ENCODE measurements around the gene FAIM2.

FAIM2 gene

DNA sequence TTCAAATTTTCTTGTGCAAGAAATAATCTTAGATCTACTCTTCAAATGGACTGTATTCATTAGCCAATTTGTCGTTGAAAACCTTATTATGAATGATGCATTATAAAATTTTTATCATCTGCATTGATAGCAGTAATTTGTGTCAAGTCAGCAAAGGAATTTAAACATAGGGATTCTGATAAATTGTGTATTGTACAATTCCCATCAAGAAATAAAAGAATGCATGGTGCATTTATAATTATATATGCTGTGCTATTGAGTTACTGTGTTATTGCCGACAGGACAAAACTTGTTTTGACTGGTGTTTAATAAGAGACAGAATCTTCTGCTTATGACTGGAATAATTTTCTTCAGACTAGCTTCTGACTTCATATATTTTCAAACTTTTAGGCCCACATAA, 57.7 kb downstream of the FAIM2 start:
- no peak overlapping the region for H3K27ac ChIP-seq
- TF ChIP-seq, protein P1, sequence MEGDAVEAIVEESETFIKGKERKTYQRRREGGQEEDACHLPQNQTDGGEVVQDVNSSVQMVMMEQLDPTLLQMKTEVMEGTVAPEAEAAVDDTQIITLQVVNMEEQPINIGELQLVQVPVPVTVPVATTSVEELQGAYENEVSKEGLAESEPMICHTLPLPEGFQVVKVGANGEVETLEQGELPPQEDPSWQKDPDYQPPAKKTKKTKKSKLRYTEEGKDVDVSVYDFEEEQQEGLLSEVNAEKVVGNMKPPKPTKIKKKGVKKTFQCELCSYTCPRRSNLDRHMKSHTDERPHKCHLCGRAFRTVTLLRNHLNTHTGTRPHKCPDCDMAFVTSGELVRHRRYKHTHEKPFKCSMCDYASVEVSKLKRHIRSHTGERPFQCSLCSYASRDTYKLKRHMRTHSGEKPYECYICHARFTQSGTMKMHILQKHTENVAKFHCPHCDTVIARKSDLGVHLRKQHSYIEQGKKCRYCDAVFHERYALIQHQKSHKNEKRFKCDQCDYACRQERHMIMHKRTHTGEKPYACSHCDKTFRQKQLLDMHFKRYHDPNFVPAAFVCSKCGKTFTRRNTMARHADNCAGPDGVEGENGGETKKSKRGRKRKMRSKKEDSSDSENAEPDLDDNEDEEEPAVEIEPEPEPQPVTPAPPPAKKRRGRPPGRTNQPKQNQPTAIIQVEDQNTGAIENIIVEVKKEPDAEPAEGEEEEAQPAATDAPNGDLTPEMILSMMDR (IDR thresholded peaks at IDR 0.05): no peak

DNA sequence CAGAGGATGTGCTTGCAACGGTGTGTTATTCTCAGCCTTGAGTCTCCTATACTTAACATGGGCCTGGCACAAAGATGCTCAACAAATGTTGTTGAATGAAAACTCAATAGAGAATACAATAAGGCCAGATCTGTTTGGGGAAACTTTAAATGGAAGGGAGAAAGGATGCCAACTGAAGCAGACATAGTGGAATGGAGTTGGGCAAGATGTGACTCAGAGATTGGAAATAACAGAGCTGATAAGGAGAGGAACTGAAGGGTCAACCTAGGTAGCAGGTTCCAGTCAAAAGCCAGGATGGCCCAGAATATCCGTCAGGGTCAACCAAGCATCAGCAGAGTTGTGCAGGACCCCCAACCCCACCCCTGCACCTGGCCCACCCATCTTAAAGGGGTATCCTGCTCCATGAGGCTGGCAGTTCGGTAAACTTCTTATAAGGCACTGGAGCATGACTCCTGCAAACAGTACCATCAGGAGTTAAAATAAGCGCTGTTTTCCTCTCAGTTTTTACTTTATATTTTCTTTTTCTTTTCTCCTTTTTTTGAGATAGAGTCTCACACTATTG, 59.7 kb downstream of the FAIM2 start:
- peak overlapping the region; percentile 97 for H3K27ac ChIP-seq

DNA sequence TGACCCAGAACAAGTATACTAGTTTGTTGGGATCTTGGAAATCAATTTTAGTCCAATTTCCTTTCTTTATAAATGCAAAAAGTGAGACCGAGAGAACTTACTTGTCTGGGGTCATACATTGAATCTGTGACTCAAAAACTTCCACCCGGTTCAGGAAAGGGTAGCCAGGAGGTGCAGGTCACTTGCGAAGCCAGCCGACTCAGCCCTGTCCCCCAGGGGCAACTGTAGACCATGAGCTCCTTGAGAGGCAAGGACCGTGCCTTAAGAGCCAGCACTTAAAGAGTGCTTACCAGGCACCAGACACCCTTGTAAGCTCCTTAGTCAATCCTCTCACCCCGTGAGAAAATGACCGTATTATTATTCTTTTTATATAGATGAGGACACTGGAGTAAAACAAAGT, 60.3 kb downstream of the FAIM2 start:
- peak overlapping the region; percentile 97 for H3K27ac ChIP-seq
- TF ChIP-seq ZFX (IDR thresholded peaks at IDR 0.05; ENCODE audit: borderline replicate concordance): no peak
- TF ChIP-seq, protein P1 (IDR thresholded peaks at IDR 0.05): no peak

More for the DNA sequence above, 59.7 kb downstream of the FAIM2 start:
- TF ChIP-seq, protein P1 (IDR thresholded peaks at IDR 0.05): no peak
- no peak for TF ChIP-seq ZFX (IDR thresholded peaks at IDR 0.05; ENCODE audit: borderline replicate concordance)

DNA sequence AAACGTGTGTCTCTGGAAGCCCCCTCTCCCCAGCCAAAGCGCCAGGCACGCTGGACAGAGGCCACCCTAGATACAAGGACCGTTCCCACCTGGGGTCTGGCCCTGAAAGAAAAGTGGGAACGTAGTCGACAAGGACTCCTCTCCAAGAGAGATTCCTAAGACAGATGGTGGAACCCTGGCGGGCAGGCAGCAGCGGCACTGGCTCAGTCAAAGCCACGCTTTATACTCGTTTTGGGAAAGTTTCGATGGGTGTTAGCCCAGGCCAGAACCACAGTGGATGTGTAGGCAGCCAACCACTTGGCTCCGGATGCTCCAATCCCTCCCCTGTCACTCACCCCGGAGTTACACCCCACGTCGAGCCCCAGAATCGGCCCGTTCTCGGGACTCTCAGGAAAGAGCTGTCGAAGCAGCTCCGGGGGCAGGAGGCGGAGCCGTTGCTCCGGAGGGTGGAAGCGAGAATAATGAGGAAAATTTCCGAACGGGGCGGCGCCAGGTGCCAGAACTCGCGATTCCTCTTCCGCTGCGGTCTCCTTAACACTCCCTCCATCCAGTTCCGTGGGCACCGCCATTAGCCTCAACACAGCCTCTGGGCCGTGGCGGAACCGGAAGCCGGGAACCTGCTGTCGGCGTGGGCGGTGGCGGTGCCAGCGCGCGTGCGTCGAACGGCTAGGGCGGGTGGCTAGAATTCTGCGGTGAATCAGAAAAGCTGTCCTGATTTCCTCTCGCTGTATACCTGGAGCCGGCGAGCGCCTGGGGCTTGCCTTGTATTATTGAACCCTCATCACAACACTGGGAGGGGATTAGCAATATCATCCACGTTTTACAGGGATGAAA, 61.0 kb downstream of the FAIM2 start, which contains the start of gene BCDIN3D:
TSS of gene BCDIN3D (minus strand) at position 588 of the 834 bp plus-strand sequence. CDS start at position 569, 19 bp downstream.
- no peak for TF ChIP-seq ZFX (IDR thresholded peaks at IDR 0.05; ENCODE audit: borderline replicate concordance)
- TF ChIP-seq, protein P1 (IDR thresholded peaks at IDR 0.05): no peak
- peak within 1 kb of the TSS; percentile 97 for H3K27ac ChIP-seq

DNA sequence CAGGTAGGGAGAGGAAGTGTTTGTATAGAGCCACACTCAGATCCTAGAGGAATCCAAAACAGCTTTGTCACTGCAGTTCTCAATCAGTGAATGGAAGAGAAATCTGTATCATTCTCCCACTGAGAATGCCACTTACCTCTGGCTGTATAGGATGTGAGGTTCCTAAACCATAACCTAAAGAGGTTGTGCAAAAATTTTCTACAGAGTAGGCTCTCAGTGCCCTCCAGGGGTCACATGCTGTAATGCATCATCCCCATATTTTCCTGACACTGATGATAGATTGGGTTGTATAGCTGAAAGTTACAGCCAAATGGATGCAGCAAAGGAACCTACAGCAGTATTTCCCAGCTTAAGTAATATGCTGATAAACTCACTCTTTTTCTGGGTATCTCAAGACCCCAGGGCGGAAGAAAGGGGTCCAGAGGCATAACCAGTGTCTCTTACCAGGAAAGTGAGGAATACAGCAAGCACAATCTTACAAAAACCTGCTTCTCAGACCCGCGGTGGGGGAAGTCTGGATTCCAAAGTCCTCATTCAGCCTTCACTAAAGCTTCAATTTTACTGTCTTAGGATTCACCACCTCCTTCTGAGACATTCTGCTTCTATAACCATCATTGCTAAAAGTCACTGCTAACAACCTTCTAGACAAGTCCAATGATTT, 64.6 kb downstream of the FAIM2 start:
- H3K27ac ChIP-seq: no peak overlapping the region
- no peak for TF ChIP-seq ZFX (IDR thresholded peaks at IDR 0.05; ENCODE audit: borderline replicate concordance)
- TF ChIP-seq, protein P1 (IDR thresholded peaks at IDR 0.05): peak; percentile 76

DNA sequence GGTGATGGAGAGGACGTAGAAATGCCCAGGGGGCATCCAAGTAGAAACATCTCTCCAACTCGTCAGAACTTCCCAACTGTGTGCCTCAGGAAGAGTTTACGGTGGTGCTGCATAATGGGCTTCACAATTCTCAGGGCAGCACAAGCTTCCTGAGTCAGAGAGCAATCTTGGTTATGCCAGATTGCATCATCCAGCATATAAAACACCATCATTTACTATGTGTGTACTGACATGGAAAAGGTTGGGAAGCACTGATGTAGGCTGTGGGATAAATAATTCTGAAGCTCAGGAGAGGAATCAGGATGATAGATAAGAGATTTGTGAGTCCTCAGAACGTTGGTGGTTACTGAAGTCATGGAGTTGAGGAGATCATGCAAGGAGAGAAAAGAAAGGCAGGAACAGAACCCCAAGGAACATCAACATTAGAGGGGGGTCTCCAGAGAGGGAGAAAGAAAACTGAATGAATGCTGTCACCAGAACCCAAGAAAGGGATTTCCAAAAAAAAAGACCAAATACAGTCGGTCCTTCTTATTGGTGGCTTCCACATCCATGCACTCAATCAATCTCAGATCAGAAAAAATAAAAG, 70.8 kb downstream of the FAIM2 start:
- no peak overlapping the region for H3K27ac ChIP-seq
- TF ChIP-seq, protein P1 (IDR thresholded peaks at IDR 0.05): no peak
- TF ChIP-seq ZFX (IDR thresholded peaks at IDR 0.05; ENCODE audit: borderline replicate concordance): no peak
